ENCODE results near the gene CLEC5A.

Gene CLEC5A

GRCh38 chr7:141877365-141877764 is 69.4 kb downstream of the CLEC5A start:
- H2BK12ac ChIP-seq (ENCODE audit: low read length): no peak overlapping the region
- peak overlapping the region; percentile 0 for H2BK5ac ChIP-seq (ENCODE audit: low read length)
- no peaks in the 10 kb centered on the region for H3K27me3 ChIP-seq (ENCODE audit: control insufficient read depth in 3 of 3, insufficient read depth in 3 of 3, low read depth in 1 of 3, low read length in 3 of 3)
- no peak overlapping the region for H3K4ac ChIP-seq (ENCODE audit: low read length)
- no peak overlapping the region for H2BK15ac ChIP-seq (ENCODE audit: low read length)
- H3K27ac ChIP-seq (replicated peaks; ENCODE audit: low read length): no peak overlapping the region
- no peak overlapping the region for H3K18ac ChIP-seq (ENCODE audit: low read length)
- no CpG with 5 or more reads among the region's 3 CpGs for WGBS, 2 donors (ENCODE audit: extremely low coverage in 2 of 2, insufficient read length in 2 of 2, insufficient replicate concordance in 1 of 2)
- no peaks in the 10 kb centered on the region for H3K4me1 ChIP-seq (ENCODE audit: control insufficient read depth in 2 of 2, insufficient read depth in 1 of 2, low read depth in 1 of 2, low read length in 2 of 2)
- H2AFZ ChIP-seq (ENCODE audit: low read length): no peak overlapping the region
- no peak overlapping the region for H3K9ac ChIP-seq (ENCODE audit: low read depth, low read length, poor library complexity)
- no peak for DNase-seq (ENCODE audit: low spot score)
- no peak overlapping the region for H3K23ac ChIP-seq (ENCODE audit: low read depth, low read length, poor library complexity)
- H3K9me3 ChIP-seq (replicated peaks in 1 of 2; ENCODE audit: control insufficient read depth in 2 of 2, insufficient read depth in 1 of 2, low read depth in 1 of 2, low read length in 2 of 2): peaks cover 0 to 3% of the 10 kb centered on the region in 2 donors
- no peak overlapping the region for H3K4me2 ChIP-seq (ENCODE audit: insufficient read depth, low read length, poor library complexity, severe bottlenecking)
- no peak overlapping the region for H3K4me3 ChIP-seq (ENCODE audit: low read length in 2 of 2)
- no peaks in the 10 kb centered on the region for H3K79me1 ChIP-seq (ENCODE audit: low read depth, low read length)
- no peak overlapping the region for H4K91ac ChIP-seq (ENCODE audit: low read depth, low read length, poor library complexity)
- H3K36me3 ChIP-seq (replicated peaks in 1 of 2; ENCODE audit: control insufficient read depth in 2 of 2, insufficient read depth in 2 of 2, low read length in 2 of 2): no peaks in the 10 kb centered on the region
- H2AK5ac ChIP-seq (ENCODE audit: low read depth, low read length): no peak overlapping the region
- no peak overlapping the region for H2BK120ac ChIP-seq (ENCODE audit: low read depth, low read length)
- H4K8ac ChIP-seq (ENCODE audit: low read depth, low read length): no peak overlapping the region
- no peak overlapping the region for H3K14ac ChIP-seq (ENCODE audit: low read length)

Measured in neuronal stem cell (in vitro differentiated cells).